Transverse colon (tissue), 4 donors: Measurements from ENCODE around the gene SYNE1.

Source experiments
- CTCF ChIP-seq, 5 experiments: fragments of 200-600 bp in 3 of 5; fragments of 450-650 bp in 2 of 5; sonication (generic) in 3 of 5; IDR thresholded peaks; 1 replicate in 2 of 5; 2 replicates in 3 of 5; pipeline ENCODE4 v1.5.1; 2016 to 2017; ENCODE audit warnings: antibody characterized with exemption in 5 of 5, inconsistent platforms in 3 of 5, mild to moderate bottlenecking in 2 of 5, moderate library complexity in 1 of 5
- EP300 ChIP-seq: sonication (generic); formaldehyde crosslinking; IDR thresholded peaks from one replicate; pipeline ENCODE4 v1.6.1; 2017; ENCODE audit warnings: antibody characterized with exemption, low read depth
- POLR2A ChIP-seq: fragments of 450-650 bp; IDR thresholded peaks from one replicate; pipeline ENCODE4 v1.6.1; 2016; ENCODE audit warnings: antibody characterized with exemption, mild to moderate bottlenecking, moderate library complexity
- POLR2AphosphoS5 ChIP-seq, 3 donors: sonication (generic); formaldehyde crosslinking; IDR thresholded peaks; one replicate each; pipeline ENCODE4 v1.6.1; 2016; ENCODE audit warnings: antibody characterized with exemption in 3 of 3

DNA sequence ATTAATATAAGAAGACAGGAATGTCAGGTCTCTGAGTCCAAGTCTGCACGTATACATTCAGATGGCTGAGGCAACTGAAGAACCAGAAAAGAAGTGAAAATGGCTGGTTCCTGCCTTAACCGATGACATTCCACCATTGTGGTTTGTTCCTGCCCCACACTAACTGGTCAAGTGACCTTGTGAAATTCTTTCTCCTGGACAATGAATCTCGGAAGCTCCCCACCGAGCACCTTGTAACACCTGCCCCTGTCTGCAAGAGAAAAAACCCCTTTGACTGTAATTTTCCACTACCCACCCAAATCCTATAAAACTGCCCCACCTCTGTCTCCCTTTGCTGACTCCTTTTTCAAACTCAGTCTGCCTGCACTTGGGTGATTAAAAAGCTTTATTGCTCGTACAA lies 140.4 kb downstream of the SYNE1 start:
- TF ChIP-seq POLR2AphosphoS5 (IDR thresholded peaks at IDR 0.05): no peak
- no peak for TF ChIP-seq POLR2A
- no peak for TF ChIP-seq CTCF (IDR thresholded peaks at IDR 0.05)
- TF ChIP-seq EP300: no peak
